Natural killer cell (primary cell): ENCODE data around the gene TTI1. TPM values are rescaled to one million over a fixed set of nuclear protein-coding genes. Genes with fewer than 3 reads are reported as not detected.

Source experiments
- ATAC-seq, 3 donors: fragments of 150-1000 bp in 2 of 3; fragments of 200-7000 bp in 1 of 3; cut with Tn5 transposase; 1 replicate in 1 of 3; 2 replicates in 2 of 3; pipeline ENCODE4 v1.10.0; 2021; ENCODE audit warnings: mild to moderate bottlenecking in 2 of 3, moderate library complexity in 2 of 3
- DNase-seq, 2 donors: peaks; one replicate each; pipeline versions ENCODE4 v3.0.0 to v3.0.0-alpha.2; 2013 to 2021; ENCODE audit warnings: mixed read lengths in 1 of 2
- H3K27ac ChIP-seq: one replicate; pipeline ENCODE4 v1.5.1; 2013; ENCODE audit warnings: mild to moderate bottlenecking, low read length
- H3K27me3 ChIP-seq: one replicate; pipeline ENCODE4 v1.6.1; 2013; ENCODE audit warnings: low read length; ENCODE audit not compliant: control insufficient read depth, insufficient read depth
- H3K36me3 ChIP-seq: one replicate; pipeline ENCODE4 v1.6.1; 2013; ENCODE audit warnings: low read length; ENCODE audit not compliant: control insufficient read depth, insufficient read depth
- H3K4me1 ChIP-seq: one replicate; pipeline ENCODE4 v1.6.1; 2013; ENCODE audit warnings: low read length; ENCODE audit not compliant: control insufficient read depth, insufficient read depth
- H3K4me3 ChIP-seq: one replicate; pipeline ENCODE4 v1.5.1; 2013; ENCODE audit warnings: low read length
- H3K9me3 ChIP-seq: one replicate; pipeline ENCODE4 v1.6.1; 2013; ENCODE audit warnings: low read length; ENCODE audit not compliant: control insufficient read depth, insufficient read depth
- H3K27ac Mint-ChIP-seq, 2 donors: one replicate each; pipeline ENCODE4 v1.8.0; 2022; ENCODE audit warnings: mild to moderate bottlenecking in 2 of 2, mixed read lengths in 2 of 2, moderate library complexity in 1 of 2
- H3K27me3 Mint-ChIP-seq, 2 donors: one replicate each; pipeline ENCODE4 v1.8.0; 2022; ENCODE audit warnings: low read depth in 2 of 2, mixed read lengths in 2 of 2
- H3K36me3 Mint-ChIP-seq: one replicate; pipeline ENCODE4 v1.8.0; 2022; ENCODE audit warnings: mixed read lengths
- H3K4me1 Mint-ChIP-seq, 2 donors: one replicate each; pipeline ENCODE4 v1.8.0; 2022; ENCODE audit warnings: mixed read lengths in 2 of 2
- H3K4me3 Mint-ChIP-seq: one replicate; pipeline ENCODE4 v1.8.0; 2022; ENCODE audit warnings: mild to moderate bottlenecking, moderate library complexity, mixed read lengths
- H3K9me3 Mint-ChIP-seq, 2 donors: one replicate each; pipeline ENCODE4 v1.8.0; 2022; ENCODE audit warnings: mixed read lengths in 2 of 2
- CTCF ChIP-seq: fragments of 200-600 bp; IDR thresholded peaks from one replicate; pipeline ENCODE4 v1.8.0; 2022; ENCODE audit warnings: antibody characterized with exemption
- WGBS: methylation state at CpG from one replicate; pipeline ENCODE4 v1.1.7; 2013; ENCODE audit warnings: missing lambda C conversion rate; ENCODE audit not compliant: insufficient coverage; 5-methylcytosine and 5-hydroxymethylcytosine counted together
- intact Hi-C: fragments of 100-400 bp; cut with micrococcal nuclease; formaldehyde crosslinking; loops from one replicate; pipeline ENCODE4 v1.14.2; 2022
- total RNA-seq, 4 donors: library from RNA; stranded (reverse); fragments of 120-200 nt in 1 of 4; gene quantifications; one replicate each; pipeline versions ENCODE4 v1.2.3 to v1.2.4, GENCODE V29; 2013 to 2022

TTI1 gene
- total RNA-seq, 3 donors from 2014 or later (not counting 1 experiment from before 2014, with no cell fraction given): 15.9 to 23.9 (median 18.9) TPM

DNA sequence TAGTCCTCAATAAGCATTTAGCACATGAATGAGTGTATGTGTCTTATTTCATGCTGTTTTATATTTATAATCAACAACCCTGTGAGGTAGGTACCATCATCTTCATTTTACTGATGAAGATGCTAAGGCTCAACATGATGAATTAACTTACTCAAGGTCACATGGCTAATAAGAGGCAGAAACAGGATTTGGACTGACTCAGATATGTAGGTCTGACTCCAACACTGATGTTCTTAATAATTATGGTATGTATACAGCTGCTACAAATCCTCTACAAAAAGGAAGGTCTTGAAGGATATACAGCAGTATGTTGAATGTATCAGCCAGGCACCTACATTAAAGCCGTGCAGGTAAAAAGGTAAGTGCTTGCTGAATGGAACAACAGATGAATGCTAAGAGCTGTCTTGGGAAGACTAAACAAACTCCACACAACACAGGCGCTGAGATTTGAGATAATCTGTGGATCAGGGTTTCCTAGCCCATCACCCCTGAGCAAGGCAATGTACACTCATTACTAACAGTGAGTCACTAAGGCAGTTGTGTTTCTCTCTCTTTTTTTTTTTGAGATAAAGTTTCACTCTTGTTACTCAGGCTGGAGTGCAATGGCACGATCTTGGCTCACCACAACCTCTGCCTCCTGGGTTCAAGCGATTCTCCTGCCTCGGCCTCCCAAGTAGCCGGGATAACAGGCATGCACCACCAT, 31.9 kb downstream of the TTI1 start:
- Mint-ChIP-seq H3K4me3 (no peak overlapping the region), H3K27ac (no peak overlapping the region), H3K4me1 (peaks cover 0 to under 1% of the 10 kb centered on the region in 2 donors), H3K36me3 (peaks cover 42% of the 10 kb centered on the region), H3K9me3 (no peaks in the 10 kb centered on the region), H3K27me3 (no peaks in the 10 kb centered on the region)
- H3K4me3 ChIP-seq: no peak overlapping the region
- DNase-seq: no peak
- H3K36me3 ChIP-seq: peaks cover 86% of the 10 kb centered on the region
- no peak overlapping the region for H3K27ac ChIP-seq
- no peaks in the 10 kb centered on the region for H3K9me3 ChIP-seq
- intact Hi-C loops: no loop called here
- no peaks in the 10 kb centered on the region for H3K27me3 ChIP-seq
- 82% methylated on average over 6 of the region's 6 CpGs for WGBS
- H3K4me1 ChIP-seq: no peaks in the 10 kb centered on the region
- ATAC-seq: no peak
- no peak for TF ChIP-seq CTCF

DNA sequence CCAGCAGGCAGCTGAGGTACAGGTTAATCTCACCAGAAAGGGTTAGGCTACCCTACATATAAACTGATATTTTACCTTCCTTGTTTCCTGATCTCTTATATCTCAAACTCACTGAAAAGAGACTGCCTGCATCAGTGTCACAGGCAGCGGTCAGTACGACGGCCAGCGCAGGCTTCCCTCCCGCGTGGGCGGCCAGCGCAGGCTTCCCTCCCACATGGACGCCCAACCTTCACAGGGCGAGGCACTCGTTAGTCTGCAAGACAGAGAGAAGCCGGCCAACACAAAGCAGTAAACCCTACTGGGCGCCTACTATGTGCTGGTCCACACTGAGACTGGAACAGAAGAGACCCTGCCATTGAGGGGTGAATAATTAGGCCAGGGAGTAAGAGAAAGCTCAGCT, 33.0 kb downstream of the TTI1 start:
- Mint-ChIP-seq H3K4me1 (no peaks in the 10 kb centered on the region), H3K27me3 (no peaks in the 10 kb centered on the region), H3K27ac (no peak overlapping the region), H3K36me3 (peaks cover 42% of the 10 kb centered on the region), H3K4me3 (no peak overlapping the region), H3K9me3 (no peaks in the 10 kb centered on the region)
- H3K9me3 ChIP-seq: no peaks in the 10 kb centered on the region
- intact Hi-C loops: no loop called here
- no peaks in the 10 kb centered on the region for H3K4me1 ChIP-seq
- H3K36me3 ChIP-seq: peaks cover 88% of the 10 kb centered on the region
- DNase-seq: no peak
- no peak for TF ChIP-seq CTCF
- ATAC-seq: no peak
- no peak overlapping the region for H3K27ac ChIP-seq
- WGBS: 91% methylated on average over 13 of the region's 13 CpGs
- H3K27me3 ChIP-seq: no peaks in the 10 kb centered on the region
- H3K4me3 ChIP-seq: no peak overlapping the region

DNA sequence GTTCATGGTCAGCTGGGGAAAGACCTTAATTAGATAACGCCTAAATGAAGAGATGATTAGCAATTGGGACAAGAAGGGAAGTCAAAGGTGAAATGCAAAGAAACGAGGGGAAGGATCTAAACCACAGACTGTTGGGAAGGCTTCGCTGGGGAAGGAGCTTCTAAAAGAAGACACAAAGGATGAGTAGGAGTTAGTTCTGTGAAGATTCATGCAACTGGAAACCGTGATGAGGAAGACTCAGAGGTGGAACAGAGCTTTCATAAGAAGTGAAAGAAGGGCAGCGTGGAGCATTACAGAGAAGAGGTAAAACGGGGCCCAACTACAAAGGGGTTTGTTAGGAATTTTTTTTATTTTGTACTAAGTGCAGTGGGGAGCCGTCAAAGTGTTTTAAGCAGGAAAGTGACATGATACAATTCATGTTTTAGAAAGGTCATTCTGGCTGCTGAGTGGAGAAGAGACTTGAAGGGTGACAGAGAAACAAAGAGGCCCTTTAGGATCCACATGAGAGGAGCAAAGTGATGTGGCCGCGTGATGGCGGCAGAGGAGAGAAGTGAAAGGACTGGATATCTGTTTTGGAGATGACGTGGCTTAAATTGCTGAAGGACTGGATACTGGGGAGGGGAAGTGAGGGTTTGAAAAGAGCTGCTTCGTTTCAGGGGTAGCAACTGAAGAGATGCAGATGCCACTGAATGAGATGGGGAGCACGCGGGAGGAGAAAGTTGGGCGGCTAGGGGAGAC, 33.6 kb downstream of the TTI1 start:
- Mint-ChIP-seq H3K4me1 (no peaks in the 10 kb centered on the region), H3K27ac (no peak overlapping the region), H3K36me3 (peaks cover 42% of the 10 kb centered on the region), H3K4me3 (no peak overlapping the region), H3K9me3 (no peaks in the 10 kb centered on the region), H3K27me3 (no peaks in the 10 kb centered on the region)
- Histone ChIP-seq H3K4me1 (no peaks in the 10 kb centered on the region), H3K9me3 (no peaks in the 10 kb centered on the region), H3K27ac (no peak overlapping the region), H3K36me3 (peaks cover 87% of the 10 kb centered on the region), H3K27me3 (no peaks in the 10 kb centered on the region), H3K4me3 (no peak overlapping the region)
- intact Hi-C loops: no loop called here
- no peak for TF ChIP-seq CTCF
- DNase-seq (no peak), ATAC-seq (no peak)
- 91% methylated on average over 15 of the region's 15 CpGs for WGBS
